IMR-90 (cell line): ENCODE data around the gene GPSM3. TPM values are rescaled to one million over a fixed set of nuclear protein-coding genes. Genes with fewer than 3 reads are reported as not detected.

ENCODE experiments used
- ATAC-seq: fragments of 200-7000 bp; cut with Tn5 transposase; 2 replicates; pipeline ENCODE4 v1.9.1; 2020; ENCODE audit warnings: low read depth, mild to moderate bottlenecking, moderate library complexity
- BruUV-seq: library from RNA; stranded (reverse); fragments of 400-500 nt; replicated peaks from 2 replicates; lab custom pipeline; 2021; lab: Mats Ljungman, UMichigan
- CTCF ChIA-PET: fragments of 300-600 bp; formaldehyde crosslinking; extraction: SDS; loops from one replicate; lab custom pipeline; 2021; ENCODE audit warnings: antibody characterized with exemption; lab: Yijun Ruan, JAX
- POLR2A ChIA-PET: fragments of 300-600 bp; sonication (Branson Sonifier 250); formaldehyde crosslinking; loops from one replicate; lab custom pipeline; 2022; ENCODE audit warnings: antibody characterized with exemption; ENCODE audit not compliant: unreplicated experiment; lab: Charles Lee
- DNase-seq: peaks from one replicate; pipeline ENCODE4 v3.0.0; 2013
- H2AFZ ChIP-seq: replicated peaks from 2 replicates; pipeline ENCODE3; 2013; ENCODE audit warnings: low read length, mild to moderate bottlenecking; ENCODE audit not compliant: poor library complexity
- H2AK5ac ChIP-seq: 2 replicates; pipeline ENCODE4 v1.6.1; 2013; ENCODE audit warnings: low read depth, low read length, inconsistent platforms
- H2AK9ac ChIP-seq: replicated peaks from 2 replicates; pipeline ENCODE3; 2013; ENCODE audit warnings: mild to moderate bottlenecking, low read depth, low read length, moderate library complexity; ENCODE audit not compliant: poor library complexity
- H2BK120ac ChIP-seq: 2 replicates; pipeline ENCODE4 v1.6.1; 2013; ENCODE audit warnings: low read depth, low read length, inconsistent platforms
- H2BK15ac ChIP-seq: 3 replicates; pipeline ENCODE4 v1.6.1; 2013; ENCODE audit warnings: low read depth, low read length, inconsistent platforms
- H2BK20ac ChIP-seq: 2 replicates; pipeline ENCODE4 v1.6.1; 2013; ENCODE audit warnings: low read depth, mild to moderate bottlenecking, inconsistent platforms, low read length, moderate library complexity
- H2BK5ac ChIP-seq: 2 replicates; pipeline ENCODE4 v1.6.1; 2013; ENCODE audit warnings: mild to moderate bottlenecking, low read depth, low read length, inconsistent platforms; ENCODE audit not compliant: poor library complexity, severe bottlenecking
- H3K14ac ChIP-seq: replicated peaks from 2 replicates; pipeline ENCODE4 v1.6.1; 2013; ENCODE audit warnings: low read depth, low read length, inconsistent platforms
- H3K18ac ChIP-seq: 2 replicates; pipeline ENCODE4 v1.6.1; 2013; ENCODE audit warnings: low read depth, low read length, control low read depth
- H3K23ac ChIP-seq: 2 replicates; pipeline ENCODE4 v1.6.1; 2013; ENCODE audit warnings: low read depth, low read length, inconsistent platforms
- H3K27ac ChIP-seq: 2 replicates; pipeline ENCODE4 v1.5.1; 2013; ENCODE audit warnings: mild to moderate bottlenecking, control low read depth, low read length; ENCODE audit not compliant: insufficient read depth
- H3K27me3 ChIP-seq: 2 replicates; pipeline ENCODE4 v1.6.1; 2013; ENCODE audit warnings: low read length; ENCODE audit not compliant: control insufficient read depth, insufficient read depth
- H3K36me3 ChIP-seq: 2 replicates; pipeline ENCODE4 v1.6.1; 2013; ENCODE audit warnings: low read length, mixed read lengths; ENCODE audit not compliant: control insufficient read depth, insufficient read depth
- H3K4ac ChIP-seq: 2 replicates; pipeline ENCODE4 v1.6.1; 2013; ENCODE audit warnings: low read depth, low read length, inconsistent platforms
- H3K4me1 ChIP-seq: 2 replicates; pipeline ENCODE4 v1.6.1; 2013; ENCODE audit warnings: low read length, mixed read lengths; ENCODE audit not compliant: control insufficient read depth, insufficient read depth
- H3K4me2 ChIP-seq: 2 replicates; pipeline ENCODE4 v1.6.1; 2013; ENCODE audit warnings: low read depth, mild to moderate bottlenecking, control low read depth, low read length, moderate library complexity
- H3K4me3 ChIP-seq: 2 replicates; pipeline ENCODE4 v1.5.1; 2013; ENCODE audit warnings: low read depth, mild to moderate bottlenecking, control low read depth, low read length, moderate library complexity; ENCODE audit not compliant: insufficient read depth
- H3K56ac ChIP-seq: 2 replicates; pipeline ENCODE4 v1.6.1; 2013; ENCODE audit warnings: low read length, inconsistent platforms; ENCODE audit not compliant: insufficient read depth; ENCODE audit errors: extremely low read depth
- H3K79me1 ChIP-seq, 2 experiments: 2 replicates each; pipeline ENCODE4 v1.6.1; 2013; ENCODE audit warnings: low read length in 2 of 2, inconsistent platforms in 1 of 2, low read depth in 1 of 2
- H3K9ac ChIP-seq: 2 replicates; pipeline ENCODE4 v1.6.1; 2013; ENCODE audit warnings: low read depth, low read length, control low read depth
- H3K9me1 ChIP-seq: 2 replicates; pipeline ENCODE4 v1.6.1; 2013; ENCODE audit warnings: low read length, inconsistent platforms; ENCODE audit not compliant: insufficient read depth
- H3K9me3 ChIP-seq: 2 replicates; pipeline ENCODE4 v1.6.1; 2013; ENCODE audit warnings: low read length; ENCODE audit not compliant: control insufficient read depth, insufficient read depth
- H4K20me1 ChIP-seq: 2 replicates; pipeline ENCODE4 v1.6.1; 2013; ENCODE audit warnings: low read length, inconsistent platforms; ENCODE audit not compliant: insufficient read depth
- H4K5ac ChIP-seq: 2 replicates; pipeline ENCODE4 v1.6.1; 2013; ENCODE audit warnings: mild to moderate bottlenecking, low read depth, low read length, control low read depth
- H4K8ac ChIP-seq, 2 experiments: 2 replicates each; pipeline ENCODE4 v1.6.1; 2013; ENCODE audit warnings: low read depth in 2 of 2, low read length in 2 of 2, control low read depth in 1 of 2, inconsistent platforms in 1 of 2
- H4K91ac ChIP-seq: 2 replicates; pipeline ENCODE4 v1.6.1; 2013; ENCODE audit warnings: low read depth, low read length, inconsistent platforms; ENCODE audit not compliant: insufficient read depth
- BHLHE40 ChIP-seq: fragments of 150-350 bp; IDR thresholded peaks from 2 replicates; pipeline ENCODE4 v1.6.1; 2016; ENCODE audit warnings: mild to moderate bottlenecking, low read depth, low read length
- CEBPB ChIP-seq: IDR thresholded peaks from 2 replicates; pipeline ENCODE4 v1.6.1; 2012; ENCODE audit warnings: low read depth, low read length, improper control_type of control experiment
- CHD1 ChIP-seq: IDR thresholded peaks from 2 replicates; pipeline ENCODE4 v1.6.1; 2012; ENCODE audit warnings: low read depth, low read length, improper control_type of control experiment
- MXI1 ChIP-seq: IDR thresholded peaks from 2 replicates; pipeline ENCODE4 v1.6.1; 2012; ENCODE audit warnings: low read depth, mild to moderate bottlenecking, low read length, moderate library complexity, borderline replicate concordance
- NFE2L2 ChIP-seq: fragments of 150-350 bp; IDR thresholded peaks from 2 replicates; pipeline ENCODE4 v1.6.1; 2016; ENCODE audit warnings: low read depth, mild to moderate bottlenecking, low read length
- POLR2A ChIP-seq: IDR thresholded peaks from 2 replicates; pipeline ENCODE4 v1.6.1; 2012; ENCODE audit warnings: mild to moderate bottlenecking, low read depth, low read length
- RAD21 ChIP-seq: IDR thresholded peaks from 2 replicates; pipeline ENCODE4 v1.6.1; 2012; ENCODE audit warnings: low read length, improper control_type of control experiment
- RFX5 ChIP-seq: IDR thresholded peaks from 2 replicates; pipeline ENCODE4 v1.8.0; 2012; ENCODE audit warnings: low read depth, mild to moderate bottlenecking, low read length, moderate library complexity
- SMC3 ChIP-seq: fragments of 150-350 bp; IDR thresholded peaks from 2 replicates; pipeline ENCODE4 v1.6.1; 2016; ENCODE audit warnings: low read depth, mild to moderate bottlenecking, antibody characterized with exemption, low read length, moderate library complexity
- WGBS, 2 experiments: methylation state at CpG; one replicate each; pipeline versions ENCODE4 v1.1.5 to v1.1.7; 2013; ENCODE audit warnings: missing lambda C conversion rate in 2 of 2; ENCODE audit not compliant: insufficient read length in 1 of 2; ENCODE audit errors: extremely low coverage in 2 of 2; 5-methylcytosine and 5-hydroxymethylcytosine counted together
- dilution Hi-C: fragments of 300-500 bp; cut with HindIII; formaldehyde crosslinking; loops from one replicate; pipeline ENCODE4 v1.14.3; 2018; ENCODE audit warnings: low sequenced_read_pairs; ENCODE audit not compliant: unreplicated experiment
- in situ Hi-C: fragments of 300-500 bp; cut with MboI; formaldehyde crosslinking; loops from 3 replicates; pipeline ENCODE4 v1.14.3; 2019; ENCODE audit warnings: low sequenced_read_pairs, inconsistent platforms, mixed read lengths
- intact Hi-C: fragments of 100-400 bp; cut with micrococcal nuclease; formaldehyde crosslinking; loops from 2 replicates; pipeline ENCODE4 v1.10.0; 2022
- polyA plus RNA-seq, 3 experiments: library from polyadenylated mRNA; depleted of rRNA; stranded (reverse); fragments of >200 nt; gene quantifications; 2 replicates each; pipeline ENCODE4 v1.2.3, GENCODE V29; 2012; ENCODE audit warnings: low replicate concordance in 1 of 3
- total RNA-seq: library from RNA; depleted of rRNA; stranded (reverse); fragments of >200 nt; gene quantifications from 2 replicates; pipeline ENCODE4 v1.2.3, GENCODE V29; 2012
- TF ChIP-seq, protein P1 (sequence below): fragments of 150-350 bp; IDR thresholded peaks from 2 replicates; pipeline ENCODE4 v1.6.1; 2016; ENCODE audit warnings: low read depth, mild to moderate bottlenecking, low read length, moderate library complexity, borderline replicate concordance
- TF ChIP-seq, protein P2 (sequence below): conservative IDR thresholded peaks from 2 replicates; pipeline ENCODE4 v1.5.1; 2012; ENCODE audit warnings: mild to moderate bottlenecking, low read depth, low read length, improper control_type of control experiment

Gene GPSM3
- total and polyA plus RNA-seq, 2 of the 4 experiments (the other 2 are of a cell fraction), result 3.0 to 9.8 TPM

DNA sequence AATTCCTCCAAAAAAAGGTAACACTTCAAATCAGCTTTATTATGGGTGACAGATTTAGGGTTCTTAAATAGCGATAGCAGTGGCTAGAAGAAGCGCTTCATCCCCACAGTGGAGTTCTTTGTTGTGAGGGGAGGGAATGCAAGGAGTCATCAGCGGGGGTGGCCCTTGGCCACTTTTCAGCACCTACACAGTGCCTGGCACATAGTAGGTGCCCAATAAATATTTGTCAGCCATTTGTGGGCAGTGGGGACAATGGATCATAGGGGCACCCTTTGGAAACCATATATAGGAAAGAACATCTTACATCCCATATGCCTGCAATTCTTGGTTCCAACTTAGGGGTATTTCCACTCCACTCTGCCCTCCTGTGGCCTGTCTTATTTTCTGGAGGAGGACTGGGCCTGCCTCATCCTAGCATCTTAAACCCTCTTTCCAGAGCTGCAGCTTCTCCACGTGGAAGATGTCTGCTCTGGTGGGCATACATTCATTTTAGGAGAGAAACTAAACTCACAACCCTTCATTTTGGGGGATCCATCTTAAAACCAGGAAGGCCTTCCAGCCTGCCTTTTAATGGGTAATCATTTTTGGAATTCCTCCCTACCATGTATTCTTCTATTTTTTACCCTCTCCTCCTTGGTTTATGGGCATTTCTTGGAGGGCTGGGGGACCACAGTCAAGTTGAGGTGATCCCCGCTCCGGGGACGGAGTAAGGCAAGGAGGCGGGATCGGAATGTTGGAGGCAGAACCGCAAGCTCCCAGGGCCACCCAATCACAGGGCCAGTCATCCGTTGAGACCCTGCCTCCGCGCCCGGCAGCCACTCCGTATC is 2.6 kb upstream of the GPSM3 start (continued):
- TF ChIP-seq, protein P1, sequence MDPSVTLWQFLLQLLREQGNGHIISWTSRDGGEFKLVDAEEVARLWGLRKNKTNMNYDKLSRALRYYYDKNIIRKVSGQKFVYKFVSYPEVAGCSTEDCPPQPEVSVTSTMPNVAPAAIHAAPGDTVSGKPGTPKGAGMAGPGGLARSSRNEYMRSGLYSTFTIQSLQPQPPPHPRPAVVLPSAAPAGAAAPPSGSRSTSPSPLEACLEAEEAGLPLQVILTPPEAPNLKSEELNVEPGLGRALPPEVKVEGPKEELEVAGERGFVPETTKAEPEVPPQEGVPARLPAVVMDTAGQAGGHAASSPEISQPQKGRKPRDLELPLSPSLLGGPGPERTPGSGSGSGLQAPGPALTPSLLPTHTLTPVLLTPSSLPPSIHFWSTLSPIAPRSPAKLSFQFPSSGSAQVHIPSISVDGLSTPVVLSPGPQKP, result no peak
- no peak for TF ChIP-seq CEBPB
- TF ChIP-seq CHD1, result no peak

DNA sequence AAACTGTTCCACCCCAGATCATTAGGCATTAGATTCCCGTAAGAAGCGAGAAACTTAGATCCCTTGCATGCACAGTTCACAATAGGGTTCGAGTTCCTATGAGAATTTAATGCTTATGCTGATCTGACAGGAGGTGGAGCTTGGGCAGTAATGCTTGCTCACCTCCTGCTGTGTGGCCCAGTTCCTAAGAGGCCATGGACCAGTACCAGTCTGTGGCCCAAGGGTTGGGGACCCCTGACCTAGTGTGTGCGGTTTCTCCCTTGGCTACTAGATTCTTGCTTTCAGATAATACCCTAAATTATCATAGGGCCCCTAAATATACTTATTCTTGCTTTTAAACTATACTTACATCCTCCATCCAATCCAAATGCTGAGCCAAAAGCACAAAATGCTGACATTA is 1.9 kb upstream of the GPSM3 start:
- H2AK5ac ChIP-seq, result peak overlapping the region; percentile 23; the same call in 1 of the 2 replicates
- TF ChIP-seq, protein P1, result no peak
- TF ChIP-seq MXI1, result no peak
- no peak for TF ChIP-seq BHLHE40
- no peak for TF ChIP-seq SMC3
- no peak for TF ChIP-seq RAD21
- no peak for TF ChIP-seq NFE2L2
- no peak for TF ChIP-seq POLR2A
- TF ChIP-seq, protein P2, sequence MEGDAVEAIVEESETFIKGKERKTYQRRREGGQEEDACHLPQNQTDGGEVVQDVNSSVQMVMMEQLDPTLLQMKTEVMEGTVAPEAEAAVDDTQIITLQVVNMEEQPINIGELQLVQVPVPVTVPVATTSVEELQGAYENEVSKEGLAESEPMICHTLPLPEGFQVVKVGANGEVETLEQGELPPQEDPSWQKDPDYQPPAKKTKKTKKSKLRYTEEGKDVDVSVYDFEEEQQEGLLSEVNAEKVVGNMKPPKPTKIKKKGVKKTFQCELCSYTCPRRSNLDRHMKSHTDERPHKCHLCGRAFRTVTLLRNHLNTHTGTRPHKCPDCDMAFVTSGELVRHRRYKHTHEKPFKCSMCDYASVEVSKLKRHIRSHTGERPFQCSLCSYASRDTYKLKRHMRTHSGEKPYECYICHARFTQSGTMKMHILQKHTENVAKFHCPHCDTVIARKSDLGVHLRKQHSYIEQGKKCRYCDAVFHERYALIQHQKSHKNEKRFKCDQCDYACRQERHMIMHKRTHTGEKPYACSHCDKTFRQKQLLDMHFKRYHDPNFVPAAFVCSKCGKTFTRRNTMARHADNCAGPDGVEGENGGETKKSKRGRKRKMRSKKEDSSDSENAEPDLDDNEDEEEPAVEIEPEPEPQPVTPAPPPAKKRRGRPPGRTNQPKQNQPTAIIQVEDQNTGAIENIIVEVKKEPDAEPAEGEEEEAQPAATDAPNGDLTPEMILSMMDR, result no peak
- no peak for TF ChIP-seq CHD1
- no peak for TF ChIP-seq RFX5
- H2BK15ac ChIP-seq, result no peak overlapping the region
- no peaks in the 10 kb centered on the region for H3K36me3 ChIP-seq
- H2BK20ac ChIP-seq, result no peak overlapping the region
- DNase-seq (no peak), ATAC-seq (no peak)
- no peak overlapping the region for H2AFZ ChIP-seq
- H4K20me1 ChIP-seq, result no peaks in the 10 kb centered on the region
- H4K8ac ChIP-seq, result peak overlapping the region in 1 of 2 experiments; percentile 92; a peak in 2 of 4 replicates
- no peak overlapping the region for H3K4ac ChIP-seq
- no peak overlapping the region for H2BK120ac ChIP-seq
- no TSS peak for BruUV-seq
- no peak overlapping the region for H4K91ac ChIP-seq
- POLR2A ChIA-PET, result interaction anchor here (0.5 kb wide), 1 partner anchor 15 kb away, joined by 15 read pairs; no protein-coding TSS in a partner anchor
- 92% methylated on average over 2 of the region's 4 CpGs; no CpG with 5 or more reads in 1 of the 2 experiments for WGBS, 2 experiments
- H3K27ac ChIP-seq, result no peak overlapping the region
- dilution Hi-C loops (no loop called here), intact Hi-C loops (no loop called here), in situ Hi-C loops (loop anchor here (5.0 to 25.0 kb wide), 2 partner anchors 77 to 768 kb away; partner anchors contain the start of genes BRD2 and HLA-DMA)
- no peak overlapping the region for H3K4me2 ChIP-seq
- H3K9me3 ChIP-seq, result no peaks in the 10 kb centered on the region
- no peak overlapping the region for H3K9ac ChIP-seq
- H2AK9ac ChIP-seq, result peak overlapping the region; percentile 88
- H3K18ac ChIP-seq, result no peak overlapping the region
- no peaks in the 10 kb centered on the region for H3K27me3 ChIP-seq
- peaks cover 25% of the 10 kb centered on the region for H3K9me1 ChIP-seq
- H3K79me1 ChIP-seq, result peaks cover 18 to 45% of the 10 kb centered on the region in 2 experiments
- H2BK5ac ChIP-seq, result no peak overlapping the region
- H4K5ac ChIP-seq, result no peak overlapping the region
- no peak overlapping the region for H3K23ac ChIP-seq
- peaks cover 15% of the 10 kb centered on the region for H3K4me1 ChIP-seq
- no peak overlapping the region for H3K14ac ChIP-seq
- H3K56ac ChIP-seq, result no peak overlapping the region
- CTCF ChIA-PET, result no interaction called here
- H3K4me3 ChIP-seq, result no peak overlapping the region
